ENCODE measurements around the gene ZNF282.
"Not testable (repeated sequence)": the region's sequence is repeated elsewhere in the genome, so short reads cannot be mapped to it uniquely, and the experiment has no call there.

Gene ZNF282

DNA sequence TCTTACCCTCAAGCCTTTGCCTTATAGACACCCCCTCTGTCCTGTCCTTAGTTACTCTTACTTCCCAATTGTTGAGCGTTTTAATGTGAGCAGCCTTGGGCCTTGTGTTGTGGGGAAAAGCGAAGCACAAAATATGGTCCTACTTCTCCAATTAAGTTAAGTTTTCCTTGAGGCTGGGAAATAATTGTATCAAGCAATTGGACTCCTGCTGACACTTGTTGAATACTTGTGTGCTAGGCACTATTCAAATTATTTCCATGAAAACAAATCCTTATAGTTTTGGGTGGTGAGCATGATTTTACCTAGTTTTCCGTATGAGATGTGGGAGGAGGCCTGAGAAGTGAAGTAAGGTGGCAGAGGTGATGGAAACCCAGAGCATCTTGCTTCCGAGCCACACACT lies 61.2 kb downstream of the ZNF282 start:
- DNase-seq (ENCODE audit: low read depth): no peak

DNA sequence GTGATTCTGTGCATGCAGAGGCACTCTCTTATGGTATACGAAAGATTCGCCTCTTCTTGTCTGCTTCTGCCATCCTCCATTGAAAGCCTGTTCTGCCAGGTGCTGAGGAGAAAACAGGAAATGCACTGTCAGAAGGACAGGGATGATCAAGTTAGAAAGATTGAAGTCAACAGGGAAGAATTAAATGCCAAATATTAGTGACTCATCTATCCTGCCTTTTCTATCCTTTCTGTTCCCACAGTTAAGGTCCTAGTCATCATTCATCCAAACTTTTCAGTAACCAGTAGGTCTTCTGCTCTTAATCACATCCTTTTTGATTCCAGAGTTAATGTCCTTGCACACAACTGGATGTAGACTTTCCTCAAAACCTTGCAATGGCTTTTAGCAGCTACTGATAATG lies 61.8 kb downstream of the ZNF282 start:
- DNase-seq (ENCODE audit: low read depth): peak; percentile 71

DNA sequence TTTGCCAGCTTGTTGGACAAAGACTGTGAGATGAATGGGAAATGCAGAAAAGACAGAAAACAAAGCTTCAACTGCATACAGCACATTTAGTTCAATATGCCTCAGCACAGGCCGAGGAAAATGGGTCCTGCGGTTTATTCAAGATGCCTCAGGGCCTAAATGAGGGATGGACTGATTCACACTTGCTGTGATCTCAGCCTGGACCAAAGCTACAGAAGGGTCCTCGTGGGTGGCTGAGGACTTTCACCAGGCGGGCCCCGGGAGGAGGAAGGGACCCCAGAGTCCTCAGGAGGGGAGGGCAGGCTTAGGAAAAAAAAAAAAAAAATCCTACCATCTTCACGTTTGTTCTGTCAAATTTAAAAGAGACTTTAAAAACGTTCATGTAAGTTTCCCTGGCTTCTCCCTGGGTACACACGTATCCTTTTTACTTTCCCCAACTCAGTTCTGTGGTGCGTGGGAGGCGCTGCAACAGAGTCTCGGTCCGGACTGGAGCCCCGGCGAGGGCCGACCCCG lies 66.0 kb downstream of the ZNF282 start:
- DNase-seq (ENCODE audit: low read depth): peak; percentile 91

- peak; percentile 88 for DNase-seq (ENCODE audit: low read depth)
Measured at GRCh38 chr7:149261829-149262617, 66.7 kb downstream of the ZNF282 start, which contains the start of gene ZNF783. TSS of gene ZNF783 (plus strand) at chr7:149262196. CDS start at chr7:149262334, 138 bp downstream.

DNA sequence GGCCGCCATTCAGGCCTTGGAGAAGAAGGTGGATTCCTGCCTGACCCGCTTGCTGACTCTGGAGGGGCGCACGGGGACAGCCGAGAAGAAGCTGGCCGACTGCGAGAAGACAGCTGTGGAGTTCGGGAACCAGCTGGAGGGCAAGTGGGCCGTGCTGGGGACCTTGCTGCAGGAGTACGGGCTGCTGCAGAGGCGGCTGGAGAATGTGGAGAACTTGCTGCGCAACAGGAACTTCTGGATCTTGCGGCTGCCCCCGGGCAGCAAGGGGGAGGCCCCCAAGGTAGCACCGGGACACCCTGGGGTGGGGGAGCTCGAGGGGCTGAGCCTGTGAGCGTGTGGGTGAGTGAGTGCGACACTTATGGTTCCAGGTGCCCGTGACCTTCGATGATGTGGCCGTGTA lies 71.1 kb downstream of the ZNF282 start:
- DNase-seq (ENCODE audit: low read depth): no peak

DNA sequence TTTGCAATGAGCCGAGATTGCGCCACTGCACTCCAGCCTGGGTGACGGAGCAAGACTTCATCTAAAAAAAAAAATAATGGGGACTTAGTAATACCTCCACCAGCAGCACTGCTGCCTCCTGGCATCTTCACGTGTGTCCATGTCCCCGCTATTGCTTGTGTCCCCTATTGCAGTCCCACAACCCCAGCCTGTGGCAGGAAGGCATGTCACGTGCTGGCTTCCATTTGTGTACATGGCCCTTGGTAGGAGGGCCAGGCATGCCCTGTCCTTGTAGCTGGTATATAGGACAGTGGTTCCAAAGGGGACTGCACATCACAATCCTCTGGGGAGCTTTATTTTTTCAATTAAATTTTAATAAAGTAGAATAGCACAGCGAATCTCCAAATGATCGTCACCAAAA lies 72.4 kb downstream of the ZNF282 start:
- no peak for DNase-seq (ENCODE audit: low read depth)

GRCh38 chr7:149274424-149274823 lies 79.1 kb downstream of the ZNF282 start:
- DNase-seq (ENCODE audit: low read depth): not testable (repeated sequence)
